ENCODE data around the gene KRT16.

DNA sequence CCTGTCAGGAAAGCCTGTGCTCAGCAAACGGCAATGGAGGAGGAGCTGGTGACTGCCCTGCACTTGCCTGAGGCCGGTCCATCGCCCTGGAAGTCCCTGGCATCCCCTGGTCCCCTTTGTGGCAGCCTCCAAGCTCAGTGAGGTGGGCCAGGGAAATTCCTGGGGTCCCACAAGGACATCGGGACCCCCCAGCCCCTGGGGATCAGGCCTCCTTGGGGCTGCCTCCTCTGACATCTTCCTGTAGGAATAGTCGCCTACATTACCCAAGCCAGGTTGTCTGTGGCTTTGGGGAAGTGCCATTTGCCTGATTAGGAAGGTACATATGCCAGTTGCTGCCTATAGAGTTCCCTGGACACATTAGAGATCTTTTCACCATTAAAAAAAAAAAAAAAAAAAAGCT is 33.6 kb downstream of the KRT16 start:
- TF ChIP-seq FOXM1 (IDR thresholded peaks at IDR 0.05; ENCODE audit: borderline replicate concordance, low read depth) (no peak), EP300 (IDR thresholded peaks at IDR 0.05; ENCODE audit: borderline replicate concordance) (no peak), YY1 (IDR thresholded peaks at IDR 0.05; ENCODE audit: low read depth) (no peak), CEBPB (IDR thresholded peaks at IDR 0.05) (no peak), NFIC (IDR thresholded peaks at IDR 0.05) (no peak), CREB1 (IDR thresholded peaks at IDR 0.05; ENCODE audit: low read depth) (no peak)
- TF ChIP-seq, protein P1, sequence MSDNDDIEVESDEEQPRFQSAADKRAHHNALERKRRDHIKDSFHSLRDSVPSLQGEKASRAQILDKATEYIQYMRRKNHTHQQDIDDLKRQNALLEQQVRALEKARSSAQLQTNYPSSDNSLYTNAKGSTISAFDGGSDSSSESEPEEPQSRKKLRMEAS (IDR thresholded peaks at IDR 0.05), result no peak
- TF ChIP-seq, protein P2, sequence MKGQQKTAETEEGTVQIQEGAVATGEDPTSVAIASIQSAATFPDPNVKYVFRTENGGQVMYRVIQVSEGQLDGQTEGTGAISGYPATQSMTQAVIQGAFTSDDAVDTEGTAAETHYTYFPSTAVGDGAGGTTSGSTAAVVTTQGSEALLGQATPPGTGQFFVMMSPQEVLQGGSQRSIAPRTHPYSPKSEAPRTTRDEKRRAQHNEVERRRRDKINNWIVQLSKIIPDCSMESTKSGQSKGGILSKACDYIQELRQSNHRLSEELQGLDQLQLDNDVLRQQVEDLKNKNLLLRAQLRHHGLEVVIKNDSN (IDR thresholded peaks at IDR 0.05), result no peak
- TF ChIP-seq, protein P3, sequence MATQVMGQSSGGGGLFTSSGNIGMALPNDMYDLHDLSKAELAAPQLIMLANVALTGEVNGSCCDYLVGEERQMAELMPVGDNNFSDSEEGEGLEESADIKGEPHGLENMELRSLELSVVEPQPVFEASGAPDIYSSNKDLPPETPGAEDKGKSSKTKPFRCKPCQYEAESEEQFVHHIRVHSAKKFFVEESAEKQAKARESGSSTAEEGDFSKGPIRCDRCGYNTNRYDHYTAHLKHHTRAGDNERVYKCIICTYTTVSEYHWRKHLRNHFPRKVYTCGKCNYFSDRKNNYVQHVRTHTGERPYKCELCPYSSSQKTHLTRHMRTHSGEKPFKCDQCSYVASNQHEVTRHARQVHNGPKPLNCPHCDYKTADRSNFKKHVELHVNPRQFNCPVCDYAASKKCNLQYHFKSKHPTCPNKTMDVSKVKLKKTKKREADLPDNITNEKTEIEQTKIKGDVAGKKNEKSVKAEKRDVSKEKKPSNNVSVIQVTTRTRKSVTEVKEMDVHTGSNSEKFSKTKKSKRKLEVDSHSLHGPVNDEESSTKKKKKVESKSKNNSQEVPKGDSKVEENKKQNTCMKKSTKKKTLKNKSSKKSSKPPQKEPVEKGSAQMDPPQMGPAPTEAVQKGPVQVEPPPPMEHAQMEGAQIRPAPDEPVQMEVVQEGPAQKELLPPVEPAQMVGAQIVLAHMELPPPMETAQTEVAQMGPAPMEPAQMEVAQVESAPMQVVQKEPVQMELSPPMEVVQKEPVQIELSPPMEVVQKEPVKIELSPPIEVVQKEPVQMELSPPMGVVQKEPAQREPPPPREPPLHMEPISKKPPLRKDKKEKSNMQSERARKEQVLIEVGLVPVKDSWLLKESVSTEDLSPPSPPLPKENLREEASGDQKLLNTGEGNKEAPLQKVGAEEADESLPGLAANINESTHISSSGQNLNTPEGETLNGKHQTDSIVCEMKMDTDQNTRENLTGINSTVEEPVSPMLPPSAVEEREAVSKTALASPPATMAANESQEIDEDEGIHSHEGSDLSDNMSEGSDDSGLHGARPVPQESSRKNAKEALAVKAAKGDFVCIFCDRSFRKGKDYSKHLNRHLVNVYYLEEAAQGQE (IDR thresholded peaks at IDR 0.05; ENCODE audit: low read depth), result no peak
